K562 (cell line): Measurements from ENCODE around the gene FBXW8. TPM values are rescaled to one million over a fixed set of nuclear protein-coding genes. Genes with fewer than 3 reads are reported as not detected.
A peak's percentile ranks its signal among the peaks of the same experiment; 100 is the strongest.

ENCODE experiments used
- C11orf30 ChIP-seq: fragments of 450-650 bp; IDR thresholded peaks from 2 replicates; pipeline ENCODE4 v1.6.1; 2016; ENCODE audit warnings: low read depth, mild to moderate bottlenecking
- CBFA2T2 ChIP-seq: fragments of 450-650 bp; conservative IDR thresholded peaks from 2 replicates; pipeline ENCODE4 v1.6.1; 2017; ENCODE audit warnings: mild to moderate bottlenecking
- CBX8 ChIP-seq: fragments of 200-600 bp; sonication (generic); IDR thresholded peaks from 2 replicates; pipeline ENCODE4 v1.6.1; 2012; ENCODE audit warnings: borderline replicate concordance, mixed run types, low read depth, mild to moderate bottlenecking, moderate library complexity, mixed read lengths, low read length, control low read depth, inconsistent platforms; ENCODE audit not compliant: poor library complexity, severe bottlenecking; ENCODE audit errors: extremely low read depth
- CCAR2 ChIP-seq: fragments of 200-400 bp; formaldehyde crosslinking; IDR thresholded peaks from 2 replicates; pipeline ENCODE4 v1.6.1; 2017; ENCODE audit warnings: mild to moderate bottlenecking, low read depth, low read length
- CXXC5 ChIP-seq: fragments of 250-450 bp; sonication (Bioruptor Pico); IDR thresholded peaks from 2 replicates; pipeline ENCODE4 v1.8.0; 2022; ENCODE audit warnings: inconsistent platforms, mild to moderate bottlenecking, moderate library complexity
- ELF4 ChIP-seq: fragments of 450-650 bp; formaldehyde crosslinking; IDR thresholded peaks from 2 replicates; pipeline ENCODE4 v1.4.0; 2022; ENCODE audit warnings: missing genetic modification characterization
- ETS2 ChIP-seq: IDR thresholded peaks from 2 replicates; pipeline ENCODE4 v1.6.1; 2016; ENCODE audit warnings: borderline replicate concordance, missing genetic modification characterization, mild to moderate bottlenecking, moderate library complexity, missing compliant biosample characterization; ENCODE audit not compliant: poor library complexity, severe bottlenecking
- MCM3 ChIP-seq: fragments of 450-650 bp; IDR thresholded peaks from 2 replicates; pipeline ENCODE4 v1.6.1; 2016
- SRSF7 ChIP-seq: fragments of 200-400 bp; formaldehyde crosslinking; optimal IDR thresholded peaks from 2 replicates; pipeline ENCODE3; 2017; ENCODE audit warnings: mild to moderate bottlenecking, low read depth, low read length
- STAG1 ChIP-seq: sonication (generic); formaldehyde crosslinking; IDR thresholded peaks from 2 replicates; pipeline ENCODE4 v1.5.0; 2020; ENCODE audit warnings: missing genetic modification reagents, borderline replicate concordance
- TRIM28 ChIP-seq: fragments of 450-650 bp; IDR thresholded peaks from 2 replicates; pipeline ENCODE4 v1.6.1; 2017
- ZNF146 ChIP-seq: IDR thresholded peaks from one replicate; pipeline ENCODE4 v1.6.1; 2018; ENCODE audit warnings: missing compliant biosample characterization; ENCODE audit not compliant: unreplicated experiment
- ZNF212 ChIP-seq: fragments of 450-650 bp; formaldehyde crosslinking; IDR thresholded peaks from 2 replicates; pipeline ENCODE4 v1.4.0; 2020; ENCODE audit warnings: mild to moderate bottlenecking
- ZNF589 ChIP-seq: fragments of 200-800 bp; sonication (Bioruptor generic); IDR thresholded peaks from 2 replicates; pipeline ENCODE4 v1.6.1; 2016; ENCODE audit warnings: low read depth, missing genetic modification characterization, missing compliant biosample characterization
- ZNF830 ChIP-seq: fragments of 250-450 bp; sonication (Bioruptor Pico); IDR thresholded peaks from 2 replicates; pipeline ENCODE4 v1.5.0; 2021; ENCODE audit warnings: mild to moderate bottlenecking
- ZSCAN32 ChIP-seq: fragments of 450-650 bp; formaldehyde crosslinking; IDR thresholded peaks from 2 replicates; pipeline ENCODE4 v1.4.0; 2020; ENCODE audit warnings: mild to moderate bottlenecking, moderate library complexity
- polyA plus RNA-seq, 8 experiments: library from polyadenylated mRNA; depleted of rRNA in 4 of 8; stranded (reverse) in 5 of 8; unstranded in 3 of 8; fragments of >200 nt; fragmentation: Nextera tagmentation in 2 of 8; fragmentation: Illumina TruSeq in 1 of 8; extraction: Ambion mirVana in 2 of 8; extraction: Trizol in 1 of 8; gene quantifications; 2 replicates each; pipeline versions ENCODE4 v1.2.1 to v1.2.3, GENCODE V29; 2011 to 2014; ENCODE audit warnings: inconsistent platforms in 1 of 8, missing spikeins in 1 of 8
- total RNA-seq, 7 experiments: library from RNA; depleted of rRNA in 6 of 7; stranded (reverse); fragments of >200 nt in 6 of 7; fragmentation: Illumina TruSeq in 2 of 7; extraction: Trizol in 2 of 7; gene quantifications; 2 replicates each; pipeline versions ENCODE4 v1.2.1 to v1.2.3, GENCODE V29; 2011 to 2021; ENCODE audit warnings: low replicate concordance in 1 of 7
- TF ChIP-seq, protein P1 (sequence below), 3 experiments: IDR thresholded peaks in 2 of 3; conservative IDR thresholded peaks in 1 of 3; 2 replicates each; pipeline ENCODE4 v1.5.1; 2011 to 2012; ENCODE audit warnings: low read length in 3 of 3, mild to moderate bottlenecking in 3 of 3, control low read depth in 2 of 3, improper control_type of control experiment in 1 of 3, inconsistent platforms in 1 of 3, low read depth in 1 of 3, mixed read lengths in 1 of 3, moderate library complexity in 1 of 3; ENCODE audit not compliant: insufficient read depth in 2 of 3
- TF ChIP-seq, protein P2 (sequence below): sonication (generic); formaldehyde crosslinking; IDR thresholded peaks from 2 replicates; pipeline ENCODE4 v1.8.0; 2022; ENCODE audit warnings: missing genetic modification reagents, mild to moderate bottlenecking, moderate library complexity, borderline replicate concordance

The FBXW8 gene
- total and polyA plus RNA-seq, 9 of the 15 experiments (the other 6 are each of a cell fraction or from before 2014, with no cell fraction given), result 0.58 to 8.3 (median 4.4) TPM

DNA sequence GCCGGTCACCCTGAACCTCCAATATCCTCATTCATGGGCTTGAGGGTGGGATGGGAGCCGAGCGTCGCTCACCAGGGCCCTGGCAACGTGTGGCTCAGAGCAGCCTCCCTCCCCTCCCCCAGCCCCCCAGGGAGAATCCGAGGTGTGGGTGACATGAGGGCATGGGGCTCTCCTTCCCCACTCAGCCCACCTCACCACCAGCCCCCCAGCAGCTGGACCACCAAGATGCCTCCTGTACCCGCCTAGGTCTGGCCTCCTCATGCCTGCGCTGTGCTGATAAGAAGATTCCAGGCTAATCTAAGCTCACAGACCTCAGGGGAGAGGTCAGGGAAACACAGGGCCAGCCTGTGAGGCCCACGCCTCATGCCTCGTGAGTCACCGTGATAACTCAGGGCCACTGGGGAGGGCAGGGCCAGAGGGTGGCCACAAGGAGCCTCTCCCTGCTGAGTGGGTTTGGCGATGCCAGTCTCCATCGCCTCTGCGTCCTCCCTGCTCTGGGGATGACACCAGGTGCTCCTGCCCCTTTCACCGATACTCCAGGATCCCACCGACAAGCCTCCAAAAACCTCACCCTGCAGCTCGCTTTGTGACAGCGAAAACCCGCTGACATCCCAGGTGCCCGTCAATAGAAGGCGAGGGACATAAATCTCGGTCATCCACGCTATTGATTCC is 131.6 kb downstream of the FBXW8 start (continued):
- TF ChIP-seq ZSCAN32 (CRISPR knock-in tag) (peak; percentile 21; the same call in 1 of the 2 replicates), MCM3 (no peak), STAG1 (CRISPR knock-in tag) (no peak), CXXC5 (CRISPR knock-in tag) (peak; percentile 95), CBX8 (no peak), ZNF146 (CRISPR knock-in tag) (no peak), CBFA2T2 (peak; percentile 100), TRIM28 (0 out of 2 replicates have a peak, but pooled peaks have one; percentile 19), C11orf30 (no peak), SRSF7 (no peak), CCAR2 (no peak), ETS2 (tag) (no peak), ZNF589 (CRISPR knock-in tag) (peak; percentile 96), ZNF830 (CRISPR knock-in tag) (0 out of 2 replicates have a peak, but pooled peaks have one; percentile 12), ELF4 (CRISPR knock-in tag) (peak; percentile 99), ZNF212 (CRISPR knock-in tag) (no peak; the same call in 1 of the 2 replicates)
- TF ChIP-seq, protein P1, sequence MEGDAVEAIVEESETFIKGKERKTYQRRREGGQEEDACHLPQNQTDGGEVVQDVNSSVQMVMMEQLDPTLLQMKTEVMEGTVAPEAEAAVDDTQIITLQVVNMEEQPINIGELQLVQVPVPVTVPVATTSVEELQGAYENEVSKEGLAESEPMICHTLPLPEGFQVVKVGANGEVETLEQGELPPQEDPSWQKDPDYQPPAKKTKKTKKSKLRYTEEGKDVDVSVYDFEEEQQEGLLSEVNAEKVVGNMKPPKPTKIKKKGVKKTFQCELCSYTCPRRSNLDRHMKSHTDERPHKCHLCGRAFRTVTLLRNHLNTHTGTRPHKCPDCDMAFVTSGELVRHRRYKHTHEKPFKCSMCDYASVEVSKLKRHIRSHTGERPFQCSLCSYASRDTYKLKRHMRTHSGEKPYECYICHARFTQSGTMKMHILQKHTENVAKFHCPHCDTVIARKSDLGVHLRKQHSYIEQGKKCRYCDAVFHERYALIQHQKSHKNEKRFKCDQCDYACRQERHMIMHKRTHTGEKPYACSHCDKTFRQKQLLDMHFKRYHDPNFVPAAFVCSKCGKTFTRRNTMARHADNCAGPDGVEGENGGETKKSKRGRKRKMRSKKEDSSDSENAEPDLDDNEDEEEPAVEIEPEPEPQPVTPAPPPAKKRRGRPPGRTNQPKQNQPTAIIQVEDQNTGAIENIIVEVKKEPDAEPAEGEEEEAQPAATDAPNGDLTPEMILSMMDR (IDR thresholded peaks at IDR 0.05 in 2 of 3, conservative IDR thresholded peaks at IDR 0.05 in 1 of 3; ENCODE audit: insufficient read depth in 2 of 3, low read depth in 1 of 3, low read length in 3 of 3), result no peak; a peak in 1 of 6 replicates
- TF ChIP-seq, protein P2, sequence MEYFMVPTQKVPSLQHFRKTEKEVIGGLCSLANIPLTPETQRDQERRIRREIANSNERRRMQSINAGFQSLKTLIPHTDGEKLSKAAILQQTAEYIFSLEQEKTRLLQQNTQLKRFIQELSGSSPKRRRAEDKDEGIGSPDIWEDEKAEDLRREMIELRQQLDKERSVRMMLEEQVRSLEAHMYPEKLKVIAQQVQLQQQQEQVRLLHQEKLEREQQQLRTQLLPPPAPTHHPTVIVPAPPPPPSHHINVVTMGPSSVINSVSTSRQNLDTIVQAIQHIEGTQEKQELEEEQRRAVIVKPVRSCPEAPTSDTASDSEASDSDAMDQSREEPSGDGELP, result peak; percentile 96
